HFF-Myc (cell line): Measurements from ENCODE around the gene TNFRSF1A.
"Not testable (repeated sequence)": the region's sequence is repeated elsewhere in the genome, so short reads cannot be mapped to it uniquely, and the experiment has no call there.

Source experiments
- DNase-seq: peaks from one replicate; pipeline ENCODE4 v3.0.0-alpha.2; 2011; ENCODE audit warnings: low read depth; ENCODE audit errors: extremely low read depth
- H3K4me3 ChIP-seq: replicated peaks from 2 replicates; pipeline ENCODE4 v1.5.1; 2011; ENCODE audit warnings: low read depth, mild to moderate bottlenecking, control low read depth, low read length
- TF ChIP-seq, protein P1 (sequence below): IDR thresholded peaks from 2 replicates; pipeline ENCODE4 v1.5.1; 2012; ENCODE audit warnings: mild to moderate bottlenecking, low read depth, low read length, control low read depth; ENCODE audit errors: missing control alignments

Gene TNFRSF1A

DNA sequence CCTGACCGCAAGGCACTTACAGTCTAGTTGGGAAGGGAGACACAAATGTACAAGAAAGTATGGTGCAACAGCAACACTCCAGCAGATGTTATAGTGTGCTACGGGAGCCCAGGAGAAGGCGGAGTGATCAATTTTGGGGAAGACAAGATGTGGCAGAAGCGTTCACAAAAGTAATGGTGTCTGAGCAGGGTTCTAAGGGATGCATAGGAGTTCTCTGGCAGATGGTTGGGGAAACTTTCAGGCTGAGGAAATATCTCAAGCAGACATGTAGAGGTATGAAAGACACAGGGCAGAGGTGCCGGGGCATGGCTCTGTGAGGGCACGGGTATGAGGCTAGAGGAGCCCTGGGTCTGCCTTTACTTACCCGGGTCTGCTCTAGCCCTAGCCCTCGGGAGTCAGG, 5.1 kb upstream of the TNFRSF1A start:
- TF ChIP-seq, protein P1, sequence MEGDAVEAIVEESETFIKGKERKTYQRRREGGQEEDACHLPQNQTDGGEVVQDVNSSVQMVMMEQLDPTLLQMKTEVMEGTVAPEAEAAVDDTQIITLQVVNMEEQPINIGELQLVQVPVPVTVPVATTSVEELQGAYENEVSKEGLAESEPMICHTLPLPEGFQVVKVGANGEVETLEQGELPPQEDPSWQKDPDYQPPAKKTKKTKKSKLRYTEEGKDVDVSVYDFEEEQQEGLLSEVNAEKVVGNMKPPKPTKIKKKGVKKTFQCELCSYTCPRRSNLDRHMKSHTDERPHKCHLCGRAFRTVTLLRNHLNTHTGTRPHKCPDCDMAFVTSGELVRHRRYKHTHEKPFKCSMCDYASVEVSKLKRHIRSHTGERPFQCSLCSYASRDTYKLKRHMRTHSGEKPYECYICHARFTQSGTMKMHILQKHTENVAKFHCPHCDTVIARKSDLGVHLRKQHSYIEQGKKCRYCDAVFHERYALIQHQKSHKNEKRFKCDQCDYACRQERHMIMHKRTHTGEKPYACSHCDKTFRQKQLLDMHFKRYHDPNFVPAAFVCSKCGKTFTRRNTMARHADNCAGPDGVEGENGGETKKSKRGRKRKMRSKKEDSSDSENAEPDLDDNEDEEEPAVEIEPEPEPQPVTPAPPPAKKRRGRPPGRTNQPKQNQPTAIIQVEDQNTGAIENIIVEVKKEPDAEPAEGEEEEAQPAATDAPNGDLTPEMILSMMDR: no peak
- H3K4me3 ChIP-seq: no peak overlapping the region
- DNase-seq: no peak

GRCh38 chr12:6346235-6346832, 4.5 kb upstream of the TNFRSF1A start:
- no peak for DNase-seq
- TF ChIP-seq, protein P1: no peak
- H3K4me3 ChIP-seq: no peak overlapping the region

DNA sequence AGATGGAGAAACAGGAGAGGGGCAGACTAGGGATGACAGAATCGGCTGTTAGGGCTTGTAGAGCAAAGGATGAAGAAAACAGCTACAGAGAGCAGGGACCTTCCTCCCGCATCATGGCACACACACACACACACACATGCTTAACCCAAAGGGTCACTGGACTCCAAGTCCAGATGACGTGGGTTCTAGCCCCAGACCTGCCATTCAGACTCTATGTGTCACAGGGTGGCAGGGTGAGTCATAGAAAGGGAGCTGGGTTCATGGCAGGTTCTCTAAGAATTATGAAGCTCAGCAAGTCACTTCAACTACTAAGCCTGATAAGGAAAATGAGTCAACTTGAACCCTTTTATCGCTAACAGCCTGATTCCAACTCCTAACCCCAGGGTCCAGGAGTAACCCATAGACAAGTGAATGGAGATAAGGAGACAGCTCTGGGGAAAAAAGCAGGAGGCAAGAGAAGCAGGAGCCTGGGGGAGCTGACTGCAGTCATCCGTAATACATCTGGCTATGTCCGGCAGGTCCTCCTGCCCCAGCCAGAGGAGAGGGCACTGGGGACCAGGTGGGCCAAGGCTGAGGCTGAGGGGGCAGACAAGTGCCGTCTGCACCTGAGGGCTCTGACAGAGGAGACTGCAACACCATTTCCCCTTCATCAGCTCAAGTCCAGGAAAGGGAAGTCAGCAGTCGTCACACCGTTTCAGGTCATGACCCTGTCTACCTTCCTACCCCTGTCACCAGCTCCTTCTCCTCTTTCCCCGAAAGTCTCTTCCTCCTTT, 3.6 kb upstream of the TNFRSF1A start:
- no peak overlapping the region for H3K4me3 ChIP-seq
- TF ChIP-seq, protein P1: no peak
- no peak for DNase-seq

GRCh38 chr12:6344101-6344660, 2.3 kb upstream of the TNFRSF1A start:
- not testable (repeated sequence) for DNase-seq, H3K4me3 ChIP-seq

GRCh38 chr12:6343518-6343917, 1.6 kb upstream of the TNFRSF1A start:
- no peak overlapping the region for H3K4me3 ChIP-seq
- TF ChIP-seq, protein P1: no peak
- no peak for DNase-seq

GRCh38 chr12:6342140-6342889, 439 bp upstream of the TNFRSF1A start:
- TF ChIP-seq, protein P1: no peak
- DNase-seq: no peak
- H3K4me3 ChIP-seq: peak overlapping the region; percentile 78

DNA sequence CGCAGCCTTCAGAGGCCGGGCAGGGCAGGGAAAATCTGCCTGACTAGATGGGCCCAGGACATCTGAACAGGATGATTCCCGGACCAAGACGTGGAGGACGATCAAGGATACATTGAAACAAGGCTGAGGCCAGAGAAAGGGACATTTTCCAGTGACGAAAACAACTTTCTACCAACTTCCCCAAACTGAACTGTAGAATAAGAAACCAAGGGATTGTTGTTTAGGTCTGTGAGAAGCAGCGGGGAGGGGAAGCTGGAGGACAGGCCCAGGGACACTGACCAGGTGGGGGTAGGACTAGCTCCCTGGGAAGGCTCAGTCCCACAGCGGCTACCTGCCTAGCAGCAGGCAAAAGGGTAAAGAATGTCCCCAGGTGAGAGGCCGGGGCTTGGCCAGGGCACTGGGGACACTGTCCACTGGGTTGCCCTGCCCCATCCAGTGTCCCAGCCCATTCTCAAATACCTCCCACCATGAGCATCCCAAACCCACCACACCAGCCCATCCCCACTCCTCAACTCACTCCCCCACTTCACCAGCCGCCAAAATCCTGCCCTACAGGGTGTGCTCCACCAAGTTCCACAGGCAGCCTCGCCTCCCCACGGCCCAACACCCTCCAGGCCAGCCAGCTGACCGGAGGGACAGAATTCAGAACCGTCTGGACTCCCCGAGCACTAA, 995 bp downstream of the TNFRSF1A start:
- TF ChIP-seq, protein P1: no peak
- H3K4me3 ChIP-seq: peak overlapping the region; percentile 78
- DNase-seq: no peak
